AG09309 (cell line): ENCODE results near the gene DOCK7.
"Not testable (repeated sequence)": the region's sequence is repeated elsewhere in the genome, so short reads cannot be mapped to it uniquely, and the experiment has no call there.

Experiments
- DNase-seq: peaks from one replicate; pipeline ENCODE4 v3.0.0-alpha.2; 2010; ENCODE audit warnings: low read depth
- H3K4me3 ChIP-seq: 2 replicates; pipeline ENCODE4 v1.5.1; 2011; ENCODE audit warnings: mild to moderate bottlenecking, low read depth, low read length, moderate library complexity; ENCODE audit not compliant: control insufficient read depth
- TF ChIP-seq, protein P1 (sequence below): IDR thresholded peaks from 2 replicates; pipeline ENCODE4 v1.5.1; 2011; ENCODE audit warnings: mild to moderate bottlenecking, low read depth, low read length, inconsistent platforms; ENCODE audit not compliant: insufficient read depth, control insufficient read depth; ENCODE audit errors: missing control alignments

The DOCK7 gene

DNA sequence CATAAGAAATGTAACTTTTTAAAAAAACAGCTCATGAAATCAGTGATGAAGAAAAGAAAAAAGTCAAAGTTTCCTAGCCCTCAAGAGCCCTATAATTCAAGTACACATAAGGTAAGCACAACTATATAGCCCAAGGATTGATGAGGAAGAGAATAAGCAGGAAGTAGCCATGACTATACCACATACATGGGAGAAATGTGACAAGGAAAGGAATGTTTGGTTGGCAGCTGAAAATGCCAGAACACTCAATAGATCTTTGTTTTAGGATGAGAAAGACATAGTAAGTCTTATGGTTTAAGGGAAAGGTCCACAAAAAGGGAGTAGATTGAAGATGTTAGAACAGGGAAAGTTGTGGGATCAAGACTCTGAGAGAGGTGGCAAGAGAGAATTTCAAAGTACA, 5.7 kb downstream of the DOCK7 start:
- no peak for DNase-seq
- no peak overlapping the region for H3K4me3 ChIP-seq
- TF ChIP-seq, protein P1, sequence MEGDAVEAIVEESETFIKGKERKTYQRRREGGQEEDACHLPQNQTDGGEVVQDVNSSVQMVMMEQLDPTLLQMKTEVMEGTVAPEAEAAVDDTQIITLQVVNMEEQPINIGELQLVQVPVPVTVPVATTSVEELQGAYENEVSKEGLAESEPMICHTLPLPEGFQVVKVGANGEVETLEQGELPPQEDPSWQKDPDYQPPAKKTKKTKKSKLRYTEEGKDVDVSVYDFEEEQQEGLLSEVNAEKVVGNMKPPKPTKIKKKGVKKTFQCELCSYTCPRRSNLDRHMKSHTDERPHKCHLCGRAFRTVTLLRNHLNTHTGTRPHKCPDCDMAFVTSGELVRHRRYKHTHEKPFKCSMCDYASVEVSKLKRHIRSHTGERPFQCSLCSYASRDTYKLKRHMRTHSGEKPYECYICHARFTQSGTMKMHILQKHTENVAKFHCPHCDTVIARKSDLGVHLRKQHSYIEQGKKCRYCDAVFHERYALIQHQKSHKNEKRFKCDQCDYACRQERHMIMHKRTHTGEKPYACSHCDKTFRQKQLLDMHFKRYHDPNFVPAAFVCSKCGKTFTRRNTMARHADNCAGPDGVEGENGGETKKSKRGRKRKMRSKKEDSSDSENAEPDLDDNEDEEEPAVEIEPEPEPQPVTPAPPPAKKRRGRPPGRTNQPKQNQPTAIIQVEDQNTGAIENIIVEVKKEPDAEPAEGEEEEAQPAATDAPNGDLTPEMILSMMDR = no peak

DNA sequence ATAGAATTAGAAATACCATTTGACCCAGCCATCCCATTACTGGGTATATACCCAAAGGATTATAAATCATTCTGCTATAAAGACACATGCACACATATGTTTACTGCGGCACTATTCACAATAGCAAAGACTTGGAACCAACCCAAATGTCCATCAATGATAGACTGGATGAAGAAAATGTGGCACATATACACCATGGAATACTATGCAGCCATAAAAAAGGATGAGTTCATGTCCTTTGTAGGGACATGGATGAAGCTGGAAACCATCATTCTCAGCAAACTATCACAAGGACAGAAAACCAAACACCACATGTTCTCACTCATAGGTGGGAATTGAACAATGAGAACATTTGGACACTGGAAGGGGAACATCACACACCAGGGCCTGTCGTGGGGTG, 7.2 kb downstream of the DOCK7 start:
- not testable (repeated sequence) for DNase-seq, H3K4me3 ChIP-seq

DNA sequence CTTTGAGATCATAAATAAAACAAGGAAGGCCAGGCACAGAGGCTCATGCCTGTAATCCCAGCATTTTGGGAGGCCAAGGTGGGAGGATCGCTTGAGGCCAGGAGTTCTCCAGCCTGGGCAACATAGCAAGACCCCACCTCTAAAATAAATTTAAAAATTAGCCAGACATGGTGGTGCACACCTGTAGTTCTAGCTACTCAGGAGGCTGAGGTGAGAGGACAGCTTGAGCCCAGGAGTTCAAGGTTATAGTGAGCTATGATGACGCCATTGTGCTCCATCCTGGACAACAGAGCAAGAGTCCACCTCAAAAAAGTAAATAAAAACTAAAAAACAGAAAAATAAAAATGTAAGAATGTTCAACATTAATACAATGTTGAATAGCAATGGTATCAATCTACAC, 10.4 kb downstream of the DOCK7 start:
- not testable (repeated sequence) for H3K4me3 ChIP-seq, DNase-seq

DNA sequence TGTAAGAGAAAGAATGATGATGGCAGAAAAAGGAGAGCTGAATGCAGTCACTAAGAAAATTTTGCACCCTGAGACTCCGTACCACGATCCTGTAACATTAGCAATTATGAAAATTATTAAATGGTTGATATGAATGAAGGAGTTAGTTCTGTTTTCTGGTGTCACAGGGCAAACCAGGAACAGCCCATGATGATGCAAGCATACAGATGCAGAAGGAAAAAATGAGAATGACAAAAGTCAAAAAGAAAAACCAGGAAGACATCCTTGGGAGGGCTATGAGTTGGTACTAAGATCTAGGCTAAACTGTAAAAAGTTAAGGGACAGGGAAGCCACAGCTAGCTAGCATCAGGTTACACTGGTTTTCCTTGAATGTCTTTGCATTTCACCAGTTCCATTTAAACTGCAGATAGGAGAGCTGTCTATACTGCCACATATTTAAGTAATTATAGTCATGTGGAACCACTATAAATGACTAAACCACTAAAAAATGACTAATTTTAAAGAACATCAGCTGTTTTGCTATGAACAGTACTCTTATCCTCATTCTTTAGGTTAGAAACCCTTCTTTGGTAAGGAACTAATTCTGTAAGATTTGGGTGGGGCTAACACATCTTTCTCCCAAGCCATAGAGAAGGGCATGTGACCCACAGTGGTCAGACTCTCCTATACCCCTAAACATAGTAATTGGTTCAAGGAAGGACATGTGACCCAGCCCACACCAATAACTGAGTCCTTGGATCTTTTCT, 11.4 kb downstream of the DOCK7 start:
- TF ChIP-seq, protein P1 = no peak
- no peak for DNase-seq
- H3K4me3 ChIP-seq = no peak overlapping the region

DNA sequence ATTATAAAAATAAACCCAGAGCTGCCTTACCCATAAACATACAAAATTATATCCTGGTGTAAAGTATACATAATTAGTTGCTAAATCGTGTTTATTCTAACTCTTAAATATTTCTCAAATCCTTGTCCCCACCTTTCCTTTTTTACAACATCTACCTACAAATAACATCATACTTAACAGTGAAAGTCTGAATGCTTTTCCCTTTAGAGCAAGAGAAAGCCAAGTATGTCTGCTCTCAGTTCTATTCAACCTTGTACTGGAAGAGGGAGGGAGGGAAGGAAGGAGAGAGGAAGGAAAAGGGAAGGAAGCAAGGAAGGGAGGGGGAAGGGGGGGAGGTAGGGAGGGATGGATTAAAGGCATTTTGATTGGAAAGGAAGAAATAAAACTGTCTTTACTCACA, 14.6 kb downstream of the DOCK7 start:
- TF ChIP-seq, protein P1 = no peak
- DNase-seq = no peak

DNA sequence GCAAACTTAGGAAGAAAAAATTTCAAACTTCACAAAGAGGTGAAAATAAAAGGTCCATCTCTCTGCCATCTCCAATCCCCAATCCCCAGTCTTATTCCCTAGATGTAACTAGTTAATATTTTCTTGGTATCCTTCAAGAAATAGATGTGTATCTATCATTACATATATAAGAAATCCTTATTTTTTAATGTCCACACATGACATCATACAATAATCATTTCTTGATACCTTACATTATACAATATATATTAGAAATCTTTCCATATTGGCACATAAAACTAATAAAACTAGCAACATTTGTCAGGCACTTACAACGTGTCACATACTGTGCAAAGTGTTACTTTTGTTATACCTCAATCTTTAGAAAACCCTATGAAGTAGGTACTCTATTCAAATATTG, 16.2 kb downstream of the DOCK7 start:
- H3K4me3 ChIP-seq = no peak overlapping the region
- TF ChIP-seq, protein P1 = no peak
- DNase-seq = no peak

More for the DNA sequence above, 14.6 kb downstream of the DOCK7 start:
- no peak overlapping the region for H3K4me3 ChIP-seq

DNA sequence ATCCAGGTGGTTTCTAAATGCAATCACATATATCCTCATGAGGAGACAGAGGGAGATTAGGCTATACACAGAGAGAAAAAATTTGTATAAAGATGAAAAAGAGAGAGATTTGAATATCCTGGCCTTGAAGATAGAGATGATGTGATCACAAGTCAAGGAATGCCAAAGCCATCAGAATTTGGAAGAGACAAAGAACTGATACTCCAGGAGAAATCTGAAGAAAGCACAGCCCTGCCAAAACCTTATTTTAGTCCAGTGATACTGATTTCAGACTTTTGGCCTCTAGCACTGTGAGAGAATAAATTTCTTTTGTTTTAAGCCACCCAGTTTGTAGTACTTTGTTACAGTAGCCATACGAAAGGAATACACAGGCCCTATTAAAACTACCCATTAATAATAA, 33.4 kb downstream of the DOCK7 start:
- no peak for DNase-seq
- TF ChIP-seq, protein P1 = no peak
- H3K4me3 ChIP-seq = no peak overlapping the region

DNA sequence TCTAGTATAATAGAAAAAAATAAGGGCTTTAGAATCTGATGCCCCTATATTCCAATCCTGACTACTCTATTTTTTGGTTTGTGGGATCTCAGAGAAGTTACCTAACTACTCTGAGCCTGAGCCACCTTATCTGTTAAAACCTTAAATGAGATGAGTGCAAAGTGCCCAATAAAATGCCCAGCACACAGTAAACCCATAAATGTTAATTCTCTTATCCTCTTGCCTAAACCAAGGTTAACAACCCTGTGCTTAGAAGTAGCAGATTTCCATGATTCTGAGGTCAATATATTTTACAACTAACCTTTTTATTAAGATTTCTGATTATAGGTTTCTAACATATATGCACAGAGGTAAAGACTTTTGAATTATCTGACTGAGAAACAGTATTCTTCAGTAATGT, 35.8 kb downstream of the DOCK7 start:
- TF ChIP-seq, protein P1 = no peak
- no peak overlapping the region for H3K4me3 ChIP-seq
- no peak for DNase-seq
